H1 (cell line): ENCODE measurements around the gene NPBWR2. TPM values are rescaled to one million over a fixed set of nuclear protein-coding genes. Genes with fewer than 3 reads are reported as not detected.
"Not testable (repeated sequence)": the region's sequence is repeated elsewhere in the genome, so short reads cannot be mapped to it uniquely, and the experiment has no call there.

ENCODE experiments used
- CTCF ChIA-PET: fragments of 300-600 bp; sonication (Branson Sonifier 250); formaldehyde crosslinking; loops from one replicate; lab custom pipeline; 2021; ENCODE audit not compliant: partially characterized antibody; lab: Charles Lee
- POLR2A ChIA-PET: fragments of 300-600 bp; sonication (Branson Sonifier 250); formaldehyde crosslinking; loops from one replicate; lab custom pipeline; 2021; ENCODE audit warnings: inconsistent platforms; ENCODE audit not compliant: partially characterized antibody; lab: Charles Lee
- DNase-seq, 2 experiments: peaks; one replicate each; pipeline versions ENCODE4 v3.0.0 to v3.0.0-alpha.2; 2010 to 2022; ENCODE audit warnings: low spot score in 2 of 2, low read depth in 1 of 2, mixed read lengths in 1 of 2
- FAIRE-seq: peaks from 2 replicates; lab custom pipeline; 2011; peaks lifted over from hg19 to GRCh38; lab: Jason Lieb, UNC
- H2AFZ ChIP-seq: 2 replicates; pipeline ENCODE4 v1.8.1; 2012; ENCODE audit warnings: low read length, inconsistent platforms
- H2AK5ac ChIP-seq: 2 replicates; pipeline ENCODE4 v1.6.1; 2013; ENCODE audit warnings: low read depth, low read length
- H2BK120ac ChIP-seq: replicated peaks from 2 replicates; pipeline ENCODE3; 2013; ENCODE audit warnings: low read depth, low read length, inconsistent platforms
- H2BK12ac ChIP-seq: 2 replicates; pipeline ENCODE4 v1.6.1; 2013; ENCODE audit warnings: low read depth, low read length
- H2BK15ac ChIP-seq: 2 replicates; pipeline ENCODE4 v1.6.1; 2013; ENCODE audit warnings: low read length
- H2BK20ac ChIP-seq: 2 replicates; pipeline ENCODE4 v1.6.1; 2013; ENCODE audit warnings: low read length
- H2BK5ac ChIP-seq: 2 replicates; pipeline ENCODE4 v1.6.1; 2013; ENCODE audit warnings: low read depth, low read length
- H3K14ac ChIP-seq: 2 replicates; pipeline ENCODE4 v1.6.1; 2013; ENCODE audit warnings: inconsistent platforms; ENCODE audit not compliant: insufficient read length
- H3K18ac ChIP-seq: 2 replicates; pipeline ENCODE4 v1.6.1; 2013; ENCODE audit warnings: low read length; ENCODE audit errors: extremely low read depth
- H3K23ac ChIP-seq: 2 replicates; pipeline ENCODE4 v1.6.1; 2013; ENCODE audit warnings: inconsistent platforms; ENCODE audit not compliant: insufficient read length
- H3K23me2 ChIP-seq: 2 replicates; pipeline ENCODE4 v1.6.1; 2013; ENCODE audit warnings: low read depth, low read length
- H3K27ac ChIP-seq: 2 replicates; pipeline ENCODE4 v1.6.1; 2011; ENCODE audit warnings: low read depth, low read length, inconsistent platforms
- H3K27me3 ChIP-seq, 4 experiments: replicated peaks in 1 of 4; 1 replicate in 1 of 4; 2 replicates in 3 of 4; pipeline versions ENCODE4 v1.6.1 to v1.8.1; 2011 to 2013; ENCODE audit warnings: low read length in 3 of 4, mild to moderate bottlenecking in 3 of 4, inconsistent platforms in 2 of 4, mixed read lengths in 2 of 4, moderate library complexity in 1 of 4; ENCODE audit not compliant: control insufficient read depth in 3 of 4, insufficient read depth in 3 of 4; ENCODE audit errors: extremely low read depth in 1 of 4
- H3K36me3 ChIP-seq, 4 experiments: 2 replicates each; pipeline versions ENCODE4 v1.6.1 to v1.8.1; 2011 to 2013; ENCODE audit warnings: mild to moderate bottlenecking in 4 of 4, low read length in 3 of 4, moderate library complexity in 2 of 4, control low read depth in 1 of 4, inconsistent platforms in 1 of 4; ENCODE audit not compliant: insufficient read depth in 4 of 4, control insufficient read depth in 2 of 4
- H3K4ac ChIP-seq: replicated peaks from 2 replicates; pipeline ENCODE3; 2013; ENCODE audit warnings: low read length, low read depth, mixed read lengths, inconsistent platforms; ENCODE audit not compliant: insufficient read length
- H3K4me1 ChIP-seq, 4 experiments: replicated peaks in 1 of 4; 1 replicate in 1 of 4; 2 replicates in 3 of 4; pipeline versions ENCODE4 v1.6.1 to v1.8.1; 2011 to 2013; ENCODE audit warnings: low read length in 3 of 4, inconsistent platforms in 2 of 4, mixed read lengths in 1 of 4; ENCODE audit not compliant: insufficient read depth in 4 of 4, control insufficient read depth in 3 of 4
- H3K4me2 ChIP-seq, 2 experiments: 2 replicates each; pipeline versions ENCODE4 v1.6.1 to v1.8.1; 2011 to 2013; ENCODE audit warnings: low read depth in 2 of 2, low read length in 2 of 2, control low read depth in 1 of 2, inconsistent platforms in 1 of 2, mild to moderate bottlenecking in 1 of 2; ENCODE audit not compliant: insufficient read depth in 1 of 2
- H3K4me3 ChIP-seq, 4 experiments: fragments of 200-600, 300-600 bp in 1 of 4; sonication (generic), shearing (Covaris generic), sonication (Bioruptor Twin) in 1 of 4; 2 replicates each; pipeline versions ENCODE4 v1.5.1 to v1.8.1; 2011 to 2016; ENCODE audit warnings: low read length in 4 of 4, low read depth in 3 of 4, control low read depth in 2 of 4, inconsistent platforms in 2 of 4, mild to moderate bottlenecking in 2 of 4, mixed read lengths in 1 of 4, moderate library complexity in 1 of 4; ENCODE audit not compliant: insufficient read depth in 2 of 4; ENCODE audit errors: extremely low read depth in 1 of 4
- H3K56ac ChIP-seq: replicated peaks from 2 replicates; pipeline ENCODE3; 2013; ENCODE audit warnings: low read depth, mild to moderate bottlenecking, mixed read lengths, low read length, inconsistent platforms; ENCODE audit not compliant: insufficient read length
- H3K79me1 ChIP-seq: 2 replicates; pipeline ENCODE4 v1.6.1; 2013; ENCODE audit warnings: low read depth, low read length, control low read depth
- H3K79me2 ChIP-seq, 2 experiments: 2 replicates each; pipeline versions ENCODE4 v1.6.1 to v1.8.1; 2012 to 2013; ENCODE audit warnings: low read length in 2 of 2, mild to moderate bottlenecking in 2 of 2, inconsistent platforms in 1 of 2; ENCODE audit not compliant: insufficient read depth in 2 of 2, control insufficient read depth in 1 of 2
- H3K9ac ChIP-seq, 4 experiments: replicated peaks in 1 of 4; 1 replicate in 1 of 4; 2 replicates in 3 of 4; pipeline versions ENCODE4 v1.6.1 to v1.8.1; 2011 to 2013; ENCODE audit warnings: low read depth in 3 of 4, low read length in 3 of 4, control low read depth in 2 of 4, mild to moderate bottlenecking in 2 of 4, moderate library complexity in 2 of 4, inconsistent platforms in 1 of 4; ENCODE audit errors: extremely low read depth in 1 of 4
- H3K9me3 ChIP-seq, 2 experiments: 2 replicates each; pipeline versions ENCODE4 v1.6.1 to v1.8.1; 2012 to 2013; ENCODE audit warnings: mild to moderate bottlenecking in 2 of 2, moderate library complexity in 2 of 2, control low read depth in 1 of 2, inconsistent platforms in 1 of 2, low read depth in 1 of 2, low read length in 1 of 2, mixed read lengths in 1 of 2; ENCODE audit not compliant: insufficient read depth in 2 of 2
- H4K20me1 ChIP-seq, 2 experiments: replicated peaks in 1 of 2; 2 replicates each; pipeline versions ENCODE3 to v1.8.1; 2011 to 2013; ENCODE audit warnings: inconsistent platforms in 2 of 2, low read length in 2 of 2, mild to moderate bottlenecking in 1 of 2; ENCODE audit not compliant: insufficient read depth in 2 of 2, control insufficient read depth in 1 of 2
- H4K5ac ChIP-seq: 2 replicates; pipeline ENCODE4 v1.6.1; 2013; ENCODE audit warnings: low read length, low read depth, mixed read lengths, inconsistent platforms; ENCODE audit not compliant: insufficient read length
- H4K8ac ChIP-seq: 2 replicates; pipeline ENCODE4 v1.8.0; 2013; ENCODE audit warnings: mild to moderate bottlenecking, moderate library complexity, low read length, inconsistent platforms; ENCODE audit not compliant: insufficient read depth; ENCODE audit errors: extremely low read depth
- H4K91ac ChIP-seq: replicated peaks from 2 replicates; pipeline ENCODE3; 2013; ENCODE audit warnings: low read length, mixed read lengths, inconsistent platforms; ENCODE audit not compliant: insufficient read length
- WGBS, 2 experiments: shearing (Covaris generic) in 1 of 2; methylation state at CpG; one replicate each; pipeline versions ENCODE4 v1.1.6 to v1.1.7; 2013 to 2015; ENCODE audit warnings: low lambda C conversion rate in 2 of 2, mixed read lengths in 2 of 2, inconsistent platforms in 1 of 2, low coverage in 1 of 2, missing lambda C conversion rate in 1 of 2; ENCODE audit not compliant: insufficient replicate concordance in 2 of 2, insufficient coverage in 1 of 2, insufficient read length in 1 of 2; ENCODE audit errors: extremely low coverage in 1 of 2, missing lambda C conversion rate in 1 of 2; 5-methylcytosine and 5-hydroxymethylcytosine counted together
- polyA plus RNA-seq, 7 experiments: library from polyadenylated mRNA; depleted of rRNA in 3 of 7; stranded (reverse) in 5 of 7; unstranded in 2 of 7; fragments of >200 nt in 5 of 7; fragments of 200-250 nt in 2 of 7; gene quantifications; 1 replicate in 5 of 7; 2 replicates in 1 of 7; 4 replicates in 1 of 7; pipeline versions ENCODE4 v1.2.1 to v1.2.3, GENCODE V29; 2011 to 2013; ENCODE audit warnings: missing spikeins in 2 of 7, mixed read lengths in 2 of 7
- total RNA-seq: library from RNA; stranded (reverse); fragmentation: NEBNext Ultra II Directional; extraction: Animal tissue kit (Norgen Biotek cat#: 25700); gene quantifications from 2 replicates; pipeline ENCODE4 v1.2.1, GENCODE V29; 2021

The NPBWR2 gene
- total and polyA plus RNA-seq, 2 of the 8 experiments (the other 6 are each of a cell fraction or from before 2014, with no cell fraction given) = not detected

DNA sequence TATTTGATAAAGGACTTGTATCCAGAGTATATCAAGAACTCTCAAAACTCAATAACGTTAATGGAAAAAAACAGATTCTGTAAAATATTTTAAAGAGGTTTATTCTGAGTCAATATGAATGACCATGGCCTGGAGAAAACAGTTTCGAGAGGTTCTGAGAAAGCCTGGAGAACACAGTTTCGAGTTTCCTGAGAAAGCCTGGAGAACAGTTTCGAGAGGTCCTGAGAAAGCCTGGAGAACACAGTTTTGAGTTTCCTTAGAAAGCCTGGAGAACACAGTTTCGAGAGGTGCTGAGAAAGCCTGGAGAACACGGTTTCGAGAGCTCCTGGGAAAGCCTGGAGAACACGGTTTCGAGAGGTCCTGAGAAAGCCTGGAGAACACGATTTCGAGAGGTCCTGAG lies 15.6 kb upstream of the NPBWR2 start:
- H3K27ac ChIP-seq, H3K27me3 ChIP-seq, H2BK12ac ChIP-seq, H3K9ac ChIP-seq, H3K4me1 ChIP-seq, H3K4me3 ChIP-seq, H4K5ac ChIP-seq, H3K4ac ChIP-seq, H2BK120ac ChIP-seq, H2AFZ ChIP-seq, H3K14ac ChIP-seq, H3K36me3 ChIP-seq, H4K20me1 ChIP-seq, H4K8ac ChIP-seq, H2BK15ac ChIP-seq, H2BK20ac ChIP-seq, DNase-seq, FAIRE-seq, H3K79me2 ChIP-seq, H2BK5ac ChIP-seq, H3K56ac ChIP-seq, H3K9me3 ChIP-seq, POLR2A ChIA-PET, H3K23me2 ChIP-seq, H2AK5ac ChIP-seq, H4K91ac ChIP-seq, H3K18ac ChIP-seq, H3K4me2 ChIP-seq, H3K23ac ChIP-seq, H3K79me1 ChIP-seq: not testable (repeated sequence)
- WGBS, 2 experiments = 93% methylated on average over 11 of the region's 11 CpGs; no CpG with 5 or more reads in 1 of the 2 experiments
- CTCF ChIA-PET = interaction anchor here (1.6 to 2.0 kb wide), 2 partner anchors 15 to 22 kb away, joined by 4 to 5 read pairs; no protein-coding TSS in a partner anchor
